ENCODE data around the gene PGLYRP3.
"Not testable (repeated sequence)": the region's sequence is repeated elsewhere in the genome, so short reads cannot be mapped to it uniquely, and the experiment has no call there.

Gene PGLYRP3

DNA sequence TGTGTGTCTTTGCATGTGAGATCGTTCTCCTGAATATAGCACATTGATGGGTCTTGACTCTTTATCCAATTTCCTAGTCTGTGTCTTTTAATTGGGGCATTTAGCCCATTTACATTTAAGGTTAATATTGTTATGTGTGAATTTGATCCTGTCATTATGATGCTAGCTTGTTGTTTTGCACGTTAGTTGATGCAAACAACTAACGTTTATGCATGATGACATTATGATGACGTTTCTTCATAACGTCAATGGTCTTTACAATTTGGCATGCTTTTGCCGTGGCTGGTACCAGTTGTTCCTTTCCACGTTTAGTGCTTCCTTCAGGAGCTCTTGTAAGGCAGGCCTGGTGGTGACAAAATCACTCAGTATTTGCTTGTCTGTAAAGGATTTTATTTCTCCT, 5.4 kb upstream of the PGLYRP3 start:
- in situ Hi-C loops (cut with HindIII; ENCODE audit: low sequenced_read_pairs) = not testable (repeated sequence)

DNA sequence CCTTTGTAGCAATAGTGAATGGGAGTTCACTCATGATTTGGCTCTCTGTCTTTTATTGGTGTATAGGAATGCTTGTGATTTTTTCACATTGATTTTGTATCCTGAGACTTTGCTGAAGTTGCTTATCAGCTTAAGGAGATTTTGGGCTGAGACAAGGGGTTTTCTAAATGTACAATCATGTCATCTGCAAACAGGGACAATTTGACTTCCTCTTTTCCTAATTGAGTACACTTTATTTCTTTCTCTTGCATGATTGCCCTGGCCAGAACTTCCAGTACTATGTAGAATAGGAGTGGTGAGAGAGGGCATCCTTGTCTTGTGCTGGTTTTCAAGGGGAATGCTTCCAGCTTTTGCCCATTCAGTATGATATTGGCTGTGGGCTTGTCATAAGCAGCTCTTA, 3.3 kb upstream of the PGLYRP3 start:
- in situ Hi-C loops (cut with HindIII; ENCODE audit: low sequenced_read_pairs) = not testable (repeated sequence)

DNA sequence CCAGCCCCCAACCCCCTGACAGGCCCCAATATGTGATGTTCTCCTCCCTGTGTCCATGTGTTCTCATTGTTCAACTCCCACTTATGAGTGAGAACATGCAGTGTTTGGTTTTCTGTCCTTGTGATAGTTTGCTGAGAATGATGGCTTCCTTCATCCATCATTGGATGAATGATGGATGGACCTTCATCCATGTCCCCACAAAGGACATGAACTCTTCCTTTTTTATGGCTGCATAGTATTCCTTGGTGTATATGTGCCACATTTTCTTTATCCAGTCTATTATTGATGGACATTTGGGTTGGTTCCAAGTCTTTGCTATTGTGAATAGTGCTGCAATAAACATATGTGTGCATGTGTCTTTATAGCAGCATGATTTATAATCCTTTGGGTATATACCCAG, 1.6 kb upstream of the PGLYRP3 start:
- in situ Hi-C loops (cut with HindIII; ENCODE audit: low sequenced_read_pairs) = not testable (repeated sequence)

DNA sequence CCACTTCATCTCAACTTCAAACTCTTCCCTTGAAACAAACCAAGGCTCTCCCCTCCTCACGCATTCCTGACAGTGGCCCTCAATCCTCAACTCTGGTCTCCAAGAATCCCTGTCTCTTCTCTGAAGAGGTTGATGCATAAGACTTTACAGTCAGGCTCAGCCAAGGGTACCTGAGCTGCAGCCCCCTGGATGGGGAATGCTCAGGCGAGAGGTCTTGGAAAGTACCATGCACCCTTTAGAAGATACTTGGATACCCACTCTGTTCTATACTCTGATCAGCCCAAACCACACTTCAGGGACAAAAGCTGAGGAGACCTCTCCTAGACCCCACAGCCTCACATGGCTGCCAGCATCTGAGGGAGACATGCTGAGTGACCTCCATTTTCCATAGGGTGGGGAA, 536 bp upstream of the PGLYRP3 start:
- in situ Hi-C loops (cut with HindIII; ENCODE audit: low sequenced_read_pairs) = no loop called here

DNA sequence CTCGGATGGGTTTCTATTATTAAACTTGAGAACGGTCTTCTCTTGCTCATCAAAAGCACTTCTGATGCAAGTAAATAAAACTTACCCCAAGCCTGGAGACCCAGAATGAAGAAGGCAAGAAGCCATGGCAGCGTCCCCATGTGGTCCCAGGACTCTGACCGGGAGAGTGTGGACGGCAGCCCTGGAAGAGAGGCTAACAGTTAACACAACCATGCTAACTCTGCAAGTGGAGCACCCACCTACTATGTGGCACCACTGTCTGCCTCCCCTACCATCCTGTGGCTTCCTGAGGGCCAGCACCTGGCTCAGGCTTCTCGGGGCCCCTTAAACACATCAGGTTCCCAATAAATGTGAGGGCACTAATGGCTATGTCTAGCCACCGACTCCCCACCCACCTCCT, 2.2 kb downstream of the PGLYRP3 start:
- in situ Hi-C loops (cut with HindIII; ENCODE audit: low sequenced_read_pairs) = no loop called here

DNA sequence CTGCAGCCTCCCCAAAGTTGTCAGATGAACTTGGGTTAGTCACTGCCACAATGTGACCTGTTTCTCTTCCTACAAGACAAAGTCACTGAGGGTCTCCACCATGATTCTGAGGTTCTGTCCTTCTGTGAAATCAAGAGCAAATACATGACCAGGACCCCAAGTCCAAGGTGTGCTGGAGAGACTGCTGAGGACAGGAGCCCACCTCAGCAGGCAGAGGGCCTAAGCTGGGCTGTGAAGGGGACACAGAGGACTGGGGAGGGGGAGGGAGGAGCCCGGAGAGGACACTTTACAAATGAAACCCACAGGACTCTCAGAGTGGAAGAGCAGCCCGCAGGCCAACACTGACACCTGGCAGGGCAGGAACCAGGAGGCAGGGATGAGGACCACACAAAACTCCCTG, 3.3 kb downstream of the PGLYRP3 start:
- in situ Hi-C loops (cut with HindIII; ENCODE audit: low sequenced_read_pairs) = no loop called here

DNA sequence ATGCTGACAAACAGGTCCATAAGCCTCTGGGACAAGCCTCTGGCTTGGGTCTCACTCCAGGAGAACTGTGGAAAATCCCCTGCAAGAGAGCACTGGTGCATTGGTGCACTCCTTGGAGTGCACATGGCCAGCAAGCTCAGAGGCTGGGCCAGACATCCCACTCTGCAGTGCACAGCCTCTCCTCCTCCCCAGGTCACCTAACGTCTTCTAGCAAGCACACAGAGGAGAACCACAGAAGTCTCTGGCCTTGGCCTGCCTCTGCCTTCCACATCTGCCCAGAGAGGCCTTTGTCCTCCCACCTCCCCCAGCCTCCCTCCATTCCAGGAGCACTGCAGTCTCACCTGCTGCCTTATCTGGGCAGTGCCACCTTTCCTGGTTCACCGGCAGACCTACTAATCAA, 4.2 kb downstream of the PGLYRP3 start:
- in situ Hi-C loops (cut with HindIII; ENCODE audit: low sequenced_read_pairs) = no loop called here

DNA sequence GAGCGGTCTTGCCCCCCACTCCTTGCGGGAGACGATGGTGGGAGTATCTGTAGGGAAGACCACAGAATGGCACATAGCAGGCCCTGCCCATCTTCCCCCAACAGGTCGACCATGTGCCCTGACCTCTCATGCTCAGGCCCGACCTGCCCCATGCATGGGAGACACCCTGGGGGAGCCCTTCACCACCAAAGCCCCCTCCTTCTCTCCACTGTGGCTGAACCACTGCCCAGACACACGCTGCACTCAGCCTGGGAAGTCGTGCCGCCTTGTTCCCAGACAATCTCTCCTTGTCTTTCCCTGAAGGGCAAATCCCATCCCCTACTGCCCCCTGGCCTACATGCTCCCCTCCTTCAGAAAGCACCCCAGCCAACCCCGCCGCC, 5.5 kb downstream of the PGLYRP3 start:
- in situ Hi-C loops (cut with HindIII; ENCODE audit: low sequenced_read_pairs) = no loop called here

DNA sequence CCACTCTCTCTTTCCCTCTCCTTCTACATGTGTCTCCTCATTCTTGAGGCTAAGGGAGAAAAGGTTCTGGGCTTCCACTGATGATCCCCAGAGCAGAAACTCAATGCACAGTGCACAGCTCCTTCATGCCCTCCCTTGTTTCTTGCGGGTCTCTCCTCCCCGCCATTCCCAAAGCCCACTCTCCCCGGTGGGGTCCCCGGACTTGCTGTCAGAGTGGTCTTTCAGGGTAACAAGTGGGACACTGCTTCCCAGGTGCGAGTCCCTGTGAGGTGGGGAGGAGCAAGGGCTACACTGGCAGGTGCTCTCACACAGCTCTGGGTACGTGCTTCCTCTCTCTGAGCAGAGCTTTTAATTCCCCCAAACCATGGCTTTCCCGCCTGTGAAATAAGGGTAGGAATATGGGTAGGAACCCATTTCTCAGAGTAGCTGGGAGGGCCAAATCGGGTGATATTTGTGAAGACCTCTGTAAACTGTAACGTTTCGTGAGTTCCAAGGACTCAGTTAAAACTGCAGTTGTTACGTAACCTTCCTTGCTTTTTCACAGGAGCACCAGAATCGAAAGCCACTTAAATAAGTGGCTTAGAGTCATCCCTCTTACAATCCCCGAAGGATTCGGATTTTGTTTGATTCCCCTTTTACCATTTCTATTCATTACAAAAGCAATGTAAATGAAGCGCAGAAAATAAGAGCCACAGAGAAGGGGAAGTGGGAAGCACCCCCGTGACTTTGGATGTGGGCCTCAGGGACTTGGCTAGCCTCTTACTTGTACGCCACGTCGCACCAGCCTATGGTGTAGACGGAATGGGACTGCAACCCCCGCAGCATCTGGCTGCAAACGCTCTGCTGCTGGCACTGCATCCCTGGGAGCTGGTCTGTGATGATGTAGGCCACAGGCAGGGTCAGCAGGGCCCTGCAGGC, 6.2 kb downstream of the PGLYRP3 start:
- in situ Hi-C loops (cut with HindIII; ENCODE audit: low sequenced_read_pairs) = no loop called here

DNA sequence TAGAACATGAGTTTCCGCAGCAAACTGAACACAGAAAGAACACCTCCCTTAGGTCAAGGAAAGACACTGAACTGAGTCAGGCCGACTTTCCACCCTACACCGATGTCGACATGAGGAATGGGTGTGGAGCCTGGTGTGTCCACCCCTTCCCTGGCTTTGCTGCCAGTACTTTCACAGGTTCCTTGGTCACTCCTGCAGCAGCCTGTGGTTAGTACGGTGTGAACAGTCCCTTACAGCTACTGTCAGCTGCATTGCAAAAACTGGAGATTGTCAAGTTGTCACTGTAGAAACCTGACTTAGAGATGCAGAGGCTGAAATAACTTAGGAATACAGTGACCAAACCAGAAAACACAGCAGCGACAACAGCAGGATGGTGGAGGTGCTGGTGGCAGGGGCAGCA, 7.1 kb downstream of the PGLYRP3 start:
- in situ Hi-C loops (cut with HindIII; ENCODE audit: low sequenced_read_pairs) = no loop called here

DNA sequence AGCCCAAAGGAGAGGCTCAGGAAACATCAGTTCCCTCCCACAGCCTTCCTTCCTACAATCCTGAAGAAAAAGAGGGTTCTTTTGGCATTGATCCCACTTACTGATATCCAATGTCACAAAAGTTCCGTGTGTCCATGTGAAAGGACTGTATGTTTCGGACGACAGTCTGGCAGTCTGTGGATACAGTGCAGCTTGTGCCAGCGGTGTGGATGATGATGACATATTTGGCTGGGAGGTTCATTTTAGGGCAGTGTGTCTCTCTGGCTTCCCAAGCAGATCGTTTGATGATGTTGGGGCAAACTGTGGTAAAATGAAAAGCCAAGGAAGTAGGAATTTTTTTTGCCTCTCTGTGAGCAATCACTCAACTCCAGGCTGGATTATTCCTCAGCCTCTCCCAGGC, 10.4 kb downstream of the PGLYRP3 start:
- in situ Hi-C loops (cut with HindIII; ENCODE audit: low sequenced_read_pairs) = loop anchor here (5.0 kb wide), 1 partner anchor 35 kb away; no protein-coding TSS in a partner anchor

DNA sequence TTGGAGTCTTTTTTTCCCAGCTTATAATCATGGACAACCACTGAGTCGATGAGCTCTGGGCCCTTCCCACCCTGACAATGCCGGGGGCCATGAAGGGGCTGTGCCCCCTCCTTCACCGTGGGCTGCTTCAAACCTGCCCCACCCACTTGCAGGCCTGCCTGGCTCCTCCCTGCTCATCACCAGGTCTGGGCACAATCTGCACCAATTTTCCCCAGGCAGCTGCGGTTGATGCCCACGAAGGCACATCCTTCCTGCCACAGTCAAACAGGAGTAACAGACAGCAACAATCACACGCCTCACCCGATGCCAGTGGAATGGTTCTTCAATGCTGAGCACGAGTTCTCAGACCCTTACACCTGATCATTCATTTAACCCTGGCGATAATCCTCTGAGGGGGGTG, 18.9 kb downstream of the PGLYRP3 start:
- in situ Hi-C loops (cut with HindIII; ENCODE audit: low sequenced_read_pairs) = no loop called here

DNA sequence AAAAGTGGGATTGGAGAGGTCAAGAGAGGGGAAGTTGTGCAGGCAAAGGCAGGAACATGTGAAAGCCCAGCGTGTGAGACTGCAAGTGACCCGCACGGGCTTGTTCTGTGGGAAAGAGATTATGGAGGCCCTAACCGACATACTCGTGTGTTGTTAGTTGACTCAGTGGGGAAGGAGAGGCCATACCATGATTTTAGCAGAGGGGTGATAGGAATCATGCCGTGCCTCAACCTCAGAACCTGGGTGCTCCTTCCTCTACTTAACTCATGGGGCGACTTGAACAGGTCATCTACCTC, 19.3 kb downstream of the PGLYRP3 start:
- in situ Hi-C loops (cut with HindIII; ENCODE audit: low sequenced_read_pairs) = no loop called here

DNA sequence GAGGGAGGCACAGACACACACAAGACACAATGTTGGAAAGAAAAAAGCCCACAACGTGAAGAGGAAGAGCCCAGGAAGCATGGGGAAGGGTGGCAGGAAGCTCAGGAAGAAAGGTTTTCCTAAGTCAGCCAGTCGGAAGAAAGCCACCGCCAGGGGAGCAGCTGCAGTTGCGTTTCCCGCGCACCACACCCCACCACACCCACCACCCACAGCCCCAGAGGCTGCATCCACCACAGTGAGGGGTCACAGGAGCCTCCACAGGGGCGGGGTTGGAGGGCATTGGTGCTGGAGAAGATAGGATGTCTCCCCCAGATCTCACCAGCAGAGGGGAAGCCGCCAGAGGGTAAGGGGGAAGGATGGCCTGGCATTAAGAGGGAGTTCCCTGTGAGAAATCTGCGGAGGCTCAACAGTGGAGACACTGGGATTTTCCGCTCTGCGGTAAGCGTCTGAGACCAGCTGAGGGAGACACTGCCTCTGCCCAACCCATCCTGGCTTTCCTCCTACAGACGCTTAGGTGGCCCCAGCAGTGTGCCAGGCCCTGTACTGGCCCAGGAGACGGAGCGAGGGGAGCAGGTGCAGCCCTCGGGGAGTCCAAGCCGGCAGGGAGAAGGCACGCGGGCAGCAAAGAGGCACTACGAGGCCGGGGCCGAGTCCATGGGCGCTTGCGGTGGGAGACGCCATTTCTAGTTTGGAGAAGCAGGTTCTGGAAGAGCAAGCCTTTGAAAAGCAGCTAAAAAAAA, 19.8 kb downstream of the PGLYRP3 start:
- in situ Hi-C loops (cut with HindIII; ENCODE audit: low sequenced_read_pairs) = no loop called here

DNA sequence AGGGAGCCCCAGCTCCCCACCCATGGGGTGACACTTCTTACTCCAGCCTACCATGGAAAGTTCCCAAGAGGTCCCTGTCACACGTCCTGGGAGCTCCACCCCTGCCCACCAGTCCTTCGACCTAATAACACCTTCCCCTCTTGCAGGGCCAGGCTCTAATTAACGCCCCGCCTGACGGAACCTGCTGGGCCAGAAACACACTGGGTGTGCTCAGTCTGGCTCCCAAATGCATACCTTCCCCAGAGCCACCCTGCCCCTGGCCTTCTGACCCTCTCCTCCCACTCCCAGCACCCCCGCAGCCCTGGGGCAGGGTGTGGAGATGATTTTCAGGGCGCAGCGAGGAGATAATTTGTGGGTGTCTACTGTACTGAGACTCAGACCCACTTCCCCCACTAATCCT, 20.6 kb downstream of the PGLYRP3 start:
- in situ Hi-C loops (cut with HindIII; ENCODE audit: low sequenced_read_pairs) = no loop called here

DNA sequence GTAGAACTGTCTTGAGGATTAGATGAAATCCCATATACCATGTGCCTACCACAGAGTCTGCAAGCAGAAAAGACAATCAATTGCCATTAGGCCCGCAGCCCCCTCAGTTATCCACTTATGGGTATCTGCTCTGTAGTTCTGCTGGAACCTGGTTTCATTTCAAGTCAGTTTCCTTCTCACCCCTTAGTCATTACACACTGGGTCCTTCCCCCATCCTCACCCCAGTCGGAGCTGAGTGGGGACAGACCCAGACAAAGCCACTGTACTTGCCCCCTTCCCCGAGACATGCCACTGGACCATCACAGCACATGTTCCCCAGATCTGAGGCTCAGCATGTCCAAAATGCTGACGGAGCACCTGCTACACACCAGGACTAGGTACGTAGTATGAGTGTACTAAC, 21.2 kb downstream of the PGLYRP3 start:
- in situ Hi-C loops (cut with HindIII; ENCODE audit: low sequenced_read_pairs) = no loop called here

DNA sequence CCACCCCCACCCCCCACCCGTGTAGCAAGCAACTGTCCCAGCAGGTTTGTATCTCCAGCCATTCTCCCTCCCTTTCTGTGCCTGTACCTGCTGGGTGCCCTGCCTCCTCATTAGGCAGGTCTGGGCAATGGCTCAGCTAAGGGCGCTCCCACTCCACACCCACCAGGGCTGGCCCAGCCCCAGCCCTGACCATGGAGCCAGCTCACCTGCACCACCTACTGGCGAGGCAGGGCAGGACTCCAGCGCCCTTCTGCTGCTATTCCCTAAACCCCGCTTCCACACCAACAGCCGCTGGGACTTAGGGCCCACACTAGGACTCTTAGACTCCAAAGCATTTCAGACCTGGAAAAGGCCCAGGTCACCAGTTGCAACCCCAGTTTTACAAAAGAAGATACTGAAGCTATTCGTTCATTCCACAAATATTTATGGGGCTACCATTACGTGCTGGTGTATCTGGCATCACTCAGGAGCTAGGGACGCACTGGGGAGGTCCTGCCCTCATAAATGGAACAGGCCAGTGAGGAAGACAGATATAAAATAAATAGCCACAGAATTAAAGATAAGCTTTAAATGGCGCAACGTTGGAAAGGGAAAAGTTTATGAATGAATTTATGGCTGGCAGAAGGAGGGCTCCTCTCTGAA, 24.0 kb downstream of the PGLYRP3 start:
- in situ Hi-C loops (cut with HindIII; ENCODE audit: low sequenced_read_pairs) = no loop called here

DNA sequence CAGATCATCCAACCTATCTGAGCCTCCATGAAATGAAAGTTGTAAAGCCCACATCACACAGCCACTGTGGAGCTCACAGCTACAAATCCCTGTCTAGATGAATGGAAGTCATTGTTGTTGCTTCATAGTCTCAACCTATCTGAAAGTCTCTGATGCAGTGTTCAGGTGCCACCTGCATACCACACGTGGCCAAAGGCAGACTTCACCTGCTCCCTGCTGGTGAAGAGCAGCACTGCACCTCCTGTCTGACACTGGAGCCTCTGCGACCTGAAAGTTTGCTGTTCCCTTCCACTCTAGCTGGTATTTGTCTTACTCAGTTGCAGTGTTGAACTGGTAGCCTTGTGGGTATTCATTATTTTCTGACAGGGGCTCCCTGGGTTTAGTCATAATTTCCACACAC, 34.9 kb downstream of the PGLYRP3 start:
- in situ Hi-C loops (cut with HindIII; ENCODE audit: low sequenced_read_pairs) = no loop called here

DNA sequence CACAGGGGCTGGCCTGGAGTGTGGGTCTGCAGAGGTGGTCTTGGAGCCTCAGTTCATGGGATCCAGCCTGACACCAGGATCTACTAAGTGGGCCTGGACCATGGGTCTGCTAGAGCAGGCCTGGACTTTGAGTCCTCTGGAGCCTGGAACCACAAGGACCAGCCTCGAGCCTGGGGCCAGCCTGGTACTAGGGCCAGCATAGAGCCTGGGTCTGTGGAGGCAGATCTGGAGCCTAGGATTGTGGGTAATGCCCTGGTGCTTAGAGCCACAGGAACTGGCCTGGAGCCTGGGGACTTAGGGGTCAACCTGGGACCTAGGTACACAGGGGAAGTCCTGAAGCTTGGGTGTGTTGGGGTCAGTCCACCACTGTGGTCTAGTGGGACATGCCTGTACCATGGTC, 40.6 kb downstream of the PGLYRP3 start:
- in situ Hi-C loops (cut with HindIII; ENCODE audit: low sequenced_read_pairs) = no loop called here

DNA sequence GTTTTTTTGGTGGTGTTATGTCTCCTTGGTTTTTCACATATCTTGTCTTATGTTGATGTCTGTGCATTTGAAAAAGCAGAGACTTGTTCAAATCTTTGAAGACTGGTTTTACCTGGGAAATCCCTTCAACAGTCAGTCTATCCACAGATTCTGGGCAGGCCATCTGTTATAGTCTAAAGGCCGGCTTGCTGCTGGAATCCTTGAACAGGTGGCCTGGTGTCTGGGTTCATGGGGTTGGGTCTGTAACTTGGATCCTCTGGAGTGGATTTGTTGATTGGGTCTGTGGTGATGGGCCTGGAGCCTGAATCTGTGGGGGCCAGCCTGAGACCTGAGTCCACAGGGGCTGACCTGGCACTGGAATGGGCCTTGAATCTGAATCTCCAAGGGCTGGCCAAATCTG, 41.0 kb downstream of the PGLYRP3 start:
- in situ Hi-C loops (cut with HindIII; ENCODE audit: low sequenced_read_pairs) = no loop called here

DNA sequence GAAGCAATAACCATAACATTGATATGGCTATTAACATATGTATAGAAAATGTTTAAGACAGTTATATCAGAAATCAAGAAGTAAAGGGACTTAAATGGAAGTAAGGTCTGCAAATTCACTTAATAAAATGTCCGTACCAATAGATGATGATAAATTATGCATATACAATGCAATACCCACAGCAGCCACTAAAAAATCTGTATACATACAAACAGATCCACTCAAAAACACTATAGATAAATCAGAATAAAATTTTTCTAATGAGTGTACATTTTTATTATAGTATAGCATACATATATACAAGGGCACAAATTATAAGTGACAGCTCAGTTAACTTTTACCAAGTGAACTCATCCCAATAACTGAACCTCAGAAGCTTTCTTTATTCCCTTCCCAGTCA, 47.3 kb downstream of the PGLYRP3 start:
- in situ Hi-C loops (cut with HindIII; ENCODE audit: low sequenced_read_pairs) = loop anchor here (5.0 kb wide), 1 partner anchor 37 kb away; no protein-coding TSS in a partner anchor
